Body of pancreas (tissue), 4 donors: ENCODE data around the gene PHF19.

Experiments
- CTCF ChIP-seq, 7 experiments: fragments of 450-650 bp in 4 of 7; fragments of 200-600 bp in 3 of 7; sonication (generic) in 3 of 7; IDR thresholded peaks; one replicate each; pipeline ENCODE4 v1.5.1; 2016 to 2019; ENCODE audit warnings: antibody characterized with exemption in 7 of 7
- POLR2A ChIP-seq, 3 donors: fragments of 450-650 bp; IDR thresholded peaks; one replicate each; pipeline ENCODE4 v1.6.1; 2016; ENCODE audit warnings: antibody characterized with exemption in 3 of 3, mild to moderate bottlenecking in 2 of 3

GRCh38 chr9:120868676-120869359 is 8.2 kb downstream of the PHF19 start:
- peak; percentile 51 to 65 (median 59) for TF ChIP-seq POLR2A (IDR thresholded peaks at IDR 0.05)
- TF ChIP-seq CTCF (IDR thresholded peaks at IDR 0.05) = peak in 5 of 7 experiments; percentile 18 to 52 (median 49)
